HepG2 (cell line): ENCODE measurements around the gene E2F1. TPM values are rescaled to one million over a fixed set of nuclear protein-coding genes. Genes with fewer than 3 reads are reported as not detected.

ENCODE experiments used
- ATAC-seq: fragments of 200-7000 bp; cut with Tn5 transposase; 3 replicates; pipeline ENCODE4 v1.9.1; 2020; ENCODE audit warnings: mild to moderate bottlenecking, moderate library complexity
- BruUV-seq: library from RNA; stranded (reverse); fragments of 400-500 nt; replicated peaks from 2 replicates; lab custom pipeline; 2021; lab: Mats Ljungman, UMichigan
- CTCF ChIA-PET: fragments of 300-600 bp; formaldehyde crosslinking; extraction: SDS; loops from one replicate; lab custom pipeline; 2021; ENCODE audit warnings: low total read pairs, inconsistent platforms, low intra/inter-chr PET ratio; lab: Yijun Ruan, JAX
- POLR2A ChIA-PET: fragments of 350-600 bp; sonication (Branson Sonifier 250); formaldehyde crosslinking; loops from one replicate; lab custom pipeline; 2020; ENCODE audit warnings: antibody characterized with exemption, inconsistent platforms; lab: Yijun Ruan, JAX
- DNase-seq: peaks from one replicate; pipeline ENCODE4 v3.0.0-alpha.2; 2015; ENCODE audit warnings: low spot score
- FAIRE-seq: peaks from 3 replicates; lab custom pipeline; 2011; peaks lifted over from hg19 to GRCh38; lab: Jason Lieb, UNC
- H2AFZ ChIP-seq: one replicate; pipeline ENCODE4 v1.6.1; 2011; ENCODE audit warnings: low read length, inconsistent platforms
- H3K27ac ChIP-seq: fragments of 300-600 bp; 3 replicates; pipeline ENCODE4 v1.8.0; 2011; ENCODE audit warnings: mixed run types, mild to moderate bottlenecking, mixed read lengths, low read length, inconsistent platforms; ENCODE audit not compliant: insufficient read depth; ENCODE audit errors: extremely low read length
- H3K27me3 ChIP-seq, 2 experiments: fragments of 200-600 bp in 1 of 2; 2 replicates in 1 of 2; 3 replicates in 1 of 2; pipeline versions ENCODE4 v1.6.0 to v1.8.0; 2011; ENCODE audit warnings: low read length in 2 of 2, mild to moderate bottlenecking in 2 of 2, moderate library complexity in 2 of 2, inconsistent platforms in 1 of 2; ENCODE audit not compliant: insufficient read depth in 2 of 2, control insufficient read depth in 1 of 2
- H3K36me3 ChIP-seq, 2 experiments: fragments of 200-600 bp in 1 of 2; replicated peaks in 1 of 2; 2 replicates in 1 of 2; 3 replicates in 1 of 2; pipeline versions ENCODE4 v1.5.1 to v1.8.0; 2011; ENCODE audit warnings: low read length in 2 of 2, inconsistent platforms in 1 of 2; ENCODE audit not compliant: insufficient read depth in 2 of 2, control insufficient read depth in 1 of 2
- H3K4me1 ChIP-seq: 2 replicates; pipeline ENCODE4 v1.5.1; 2012; ENCODE audit warnings: low read length, inconsistent platforms; ENCODE audit not compliant: insufficient read depth
- H3K4me2 ChIP-seq: 2 replicates; pipeline ENCODE4 v1.6.0; 2011; ENCODE audit warnings: low read depth, low read length, inconsistent platforms
- H3K4me3 ChIP-seq, 3 experiments: fragments of 200-600 bp in 1 of 3; sonication (generic), shearing (Covaris generic) in 1 of 3; replicated peaks in 1 of 3; 2 replicates each; pipeline ENCODE4 v1.5.1; 2011 to 2016; ENCODE audit warnings: low read length in 3 of 3, inconsistent platforms in 2 of 3, low read depth in 2 of 3, mild to moderate bottlenecking in 2 of 3, control low read depth in 1 of 3, mixed read lengths in 1 of 3; ENCODE audit not compliant: insufficient read depth in 1 of 3
- H3K79me2 ChIP-seq: one replicate; pipeline ENCODE4 v1.6.1; 2011; ENCODE audit warnings: low read length, inconsistent platforms; ENCODE audit not compliant: insufficient read depth
- H3K9ac ChIP-seq: 2 replicates; pipeline ENCODE4 v1.6.0; 2011; ENCODE audit warnings: mild to moderate bottlenecking, low read depth, low read length, inconsistent platforms; ENCODE audit not compliant: insufficient read depth
- H3K9me3 ChIP-seq: 2 replicates; pipeline ENCODE4 v1.5.1; 2012; ENCODE audit warnings: mild to moderate bottlenecking, low read length
- H4K20me1 ChIP-seq: 2 replicates; pipeline ENCODE4 v1.6.0; 2011; ENCODE audit warnings: inconsistent platforms, mild to moderate bottlenecking, low read length, moderate library complexity; ENCODE audit not compliant: insufficient read depth
- ATF7 ChIP-seq, 2 experiments: fragments of 450-650 bp in 1 of 2; sonication (generic) in 1 of 2; formaldehyde crosslinking in 1 of 2; IDR thresholded peaks; 2 replicates each; pipeline versions ENCODE4 v1.4.0 to v1.6.1; 2016 to 2020; ENCODE audit warnings: antibody characterized with exemption in 1 of 2, mild to moderate bottlenecking in 1 of 2, missing genetic modification reagents in 1 of 2
- CBFB ChIP-seq: sonication (generic); formaldehyde crosslinking; IDR thresholded peaks from 2 replicates; pipeline ENCODE4 v1.4.0; 2020; ENCODE audit warnings: missing genetic modification reagents
- FOXA1 ChIP-seq, 2 experiments: fragments of 450-650 bp in 1 of 2; sonication (generic) in 1 of 2; formaldehyde crosslinking in 1 of 2; IDR thresholded peaks; 2 replicates each; pipeline versions ENCODE4 v1.4.0 to v1.6.1; 2016 to 2020; ENCODE audit warnings: missing genetic modification reagents in 1 of 2
- HIVEP1 ChIP-seq: sonication (generic); formaldehyde crosslinking; IDR thresholded peaks from 2 replicates; pipeline ENCODE4 v1.4.0; 2020; ENCODE audit warnings: mild to moderate bottlenecking, missing genetic modification reagents
- HMG20B ChIP-seq: conservative IDR thresholded peaks from 2 replicates; pipeline ENCODE4 v1.6.1; 2016; ENCODE audit warnings: missing genetic modification reagents, missing compliant biosample characterization
- HOXA9 ChIP-seq: sonication (generic); formaldehyde crosslinking; IDR thresholded peaks from 2 replicates; pipeline ENCODE4 v1.8.1; 2022; ENCODE audit warnings: missing genetic modification reagents, mild to moderate bottlenecking, moderate library complexity, borderline replicate concordance
- JUN ChIP-seq: sonication (generic); formaldehyde crosslinking; IDR thresholded peaks from 2 replicates; pipeline ENCODE4 v1.4.0; 2020; ENCODE audit warnings: mild to moderate bottlenecking, missing genetic modification reagents
- KDM1A ChIP-seq: IDR thresholded peaks from 2 replicates; pipeline ENCODE4 v1.6.1; 2016; ENCODE audit warnings: missing compliant biosample characterization
- NCOA5 ChIP-seq: sonication (generic); formaldehyde crosslinking; IDR thresholded peaks from 2 replicates; pipeline ENCODE4 v1.4.0; 2020; ENCODE audit warnings: missing genetic modification reagents
- POLR2AphosphoS5 ChIP-seq: IDR thresholded peaks from 2 replicates; pipeline ENCODE4 v1.6.1; 2012; ENCODE audit warnings: low read depth, low read length
- RORA ChIP-seq: sonication (generic); formaldehyde crosslinking; IDR thresholded peaks from 2 replicates; pipeline ENCODE4 v1.5.0; 2020; ENCODE audit warnings: mild to moderate bottlenecking, missing genetic modification reagents, moderate library complexity
- SOX13 ChIP-seq, 3 experiments: fragments of 450-650 bp in 1 of 3; sonication (generic) in 1 of 3; formaldehyde crosslinking in 1 of 3; IDR thresholded peaks in 2 of 3; conservative IDR thresholded peaks in 1 of 3; 2 replicates each; pipeline versions ENCODE4 v1.5.0 to v1.6.1; 2016 to 2020; ENCODE audit warnings: antibody characterized with exemption in 1 of 3, mild to moderate bottlenecking in 1 of 3, missing compliant biosample characterization in 1 of 3, missing genetic modification reagents in 1 of 3, moderate library complexity in 1 of 3
- STAG1 ChIP-seq: sonication (generic); formaldehyde crosslinking; IDR thresholded peaks from 2 replicates; pipeline ENCODE4 v1.4.0; 2020; ENCODE audit warnings: missing genetic modification reagents
- ZBTB7A ChIP-seq: sonication (generic); formaldehyde crosslinking; IDR thresholded peaks from 2 replicates; pipeline ENCODE4 v1.8.0; 2022; ENCODE audit warnings: mild to moderate bottlenecking, missing genetic modification reagents
- ZFP36 ChIP-seq: fragments of 150-350 bp; IDR thresholded peaks from 2 replicates; pipeline ENCODE4 v1.6.1; 2018; ENCODE audit warnings: borderline replicate concordance, low read length, low read depth; ENCODE audit not compliant: partially characterized antibody
- ZNF235 ChIP-seq: sonication (generic); formaldehyde crosslinking; IDR thresholded peaks from 2 replicates; pipeline ENCODE4 v1.8.1; 2023; ENCODE audit warnings: mild to moderate bottlenecking, missing genetic modification reagents, borderline replicate concordance
- ZNF256 ChIP-seq: sonication (generic); formaldehyde crosslinking; conservative IDR thresholded peaks from 2 replicates; pipeline ENCODE4 v1.4.0; 2020; ENCODE audit warnings: missing genetic modification reagents
- ZNF292 ChIP-seq: sonication (generic); formaldehyde crosslinking; IDR thresholded peaks from 2 replicates; pipeline ENCODE4 v1.8.1; 2022; ENCODE audit warnings: mild to moderate bottlenecking, low read depth, missing genetic modification reagents, borderline replicate concordance
- ZNF3 ChIP-seq: IDR thresholded peaks from 2 replicates; pipeline ENCODE4 v1.7.0; 2017; ENCODE audit warnings: inconsistent platforms
- WGBS: methylation state at CpG from one replicate; pipeline ENCODE4 v1.1.6; 2017; ENCODE audit warnings: low lambda C conversion rate; 5-methylcytosine and 5-hydroxymethylcytosine counted together
- in situ Hi-C: cut with HindIII; loops from 2 replicates; pipeline ENCODE4 v1.10.0; 2017; ENCODE audit warnings: low pct_unique_long_range_greater_than_20kb; ENCODE audit not compliant: extremely low pct_ligation_motif_present
- intact Hi-C: fragments of 100-400 bp; cut with micrococcal nuclease; formaldehyde crosslinking; loops from one replicate; pipeline ENCODE4 v1.10.0; 2022; ENCODE audit not compliant: unreplicated experiment
- polyA plus RNA-seq, 8 experiments: library from polyadenylated mRNA; depleted of rRNA in 3 of 8; stranded (reverse) in 7 of 8; unstranded in 1 of 8; fragments of >200 nt; fragmentation: Illumina TruSeq in 4 of 8; extraction: Trizol in 4 of 8; gene quantifications; 2 replicates each; pipeline versions ENCODE4 v1.2.1 to v1.2.3, GENCODE V29; 2011 to 2016; ENCODE audit warnings: low read depth in 4 of 8, missing spikeins in 1 of 8, mixed read lengths in 1 of 8; ENCODE audit not compliant: insufficient read depth in 1 of 8
- total RNA-seq, 5 experiments: library from RNA; depleted of rRNA; stranded (reverse); fragments of >200 nt; fragmentation: Illumina TruSeq; extraction: Trizol; gene quantifications; 2 replicates each; pipeline ENCODE4 v1.2.3, GENCODE V29; 2016; ENCODE audit warnings: low read depth in 1 of 5
- TF ChIP-seq, protein P1 (sequence below): sonication (generic); formaldehyde crosslinking; IDR thresholded peaks from 2 replicates; pipeline ENCODE4 v1.4.0; 2020; ENCODE audit warnings: missing genetic modification reagents
- TF ChIP-seq, protein P2 (sequence below): sonication (generic); formaldehyde crosslinking; IDR thresholded peaks from 2 replicates; pipeline ENCODE4 v1.5.0; 2020; ENCODE audit warnings: missing genetic modification reagents

E2F1 gene
- total and polyA plus RNA-seq, 2 of the 13 experiments (the other 11 are each of a cell fraction or from before 2014, with no cell fraction given) = 25.5 to 39.4 TPM

DNA sequence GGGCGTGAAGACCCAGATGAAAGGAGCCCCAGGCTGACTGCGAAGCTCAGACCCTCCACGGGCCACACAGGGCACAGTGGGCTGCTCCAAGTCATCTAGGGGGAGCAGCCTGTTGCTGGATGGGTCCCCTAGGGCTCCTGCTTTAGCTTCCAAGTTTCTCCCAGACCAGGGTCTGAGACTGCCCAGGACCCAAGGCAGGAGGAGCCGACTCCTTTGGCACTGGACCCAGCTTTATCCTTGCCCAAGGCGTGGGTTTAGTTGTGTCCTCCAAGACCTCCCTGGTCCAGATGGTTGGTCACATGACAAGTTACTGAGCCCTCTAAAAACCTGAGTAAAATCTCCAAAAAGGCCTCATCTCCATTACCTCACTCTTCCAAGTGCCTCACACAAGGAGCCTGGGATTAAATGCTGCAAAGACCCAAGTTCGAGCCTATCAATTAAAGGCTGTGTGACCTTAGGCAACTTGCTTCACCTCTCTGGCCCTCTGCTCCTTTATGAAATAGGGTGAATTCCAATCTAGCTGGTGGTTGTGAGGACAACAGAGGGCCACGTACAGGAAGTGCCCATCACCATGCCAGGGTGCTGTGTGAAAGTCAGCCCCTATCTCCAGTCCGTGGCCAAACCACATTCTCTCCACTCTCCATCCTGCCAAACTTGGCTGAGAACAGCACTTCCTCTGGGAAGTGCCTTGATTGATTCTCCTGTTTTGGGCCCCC lies 14.5 kb downstream of the E2F1 start (continued):
- no peak for TF ChIP-seq ZNF292 (CRISPR knock-in tag)
- no peak for TF ChIP-seq JUN (CRISPR knock-in tag)
- no peak for TF ChIP-seq ATF7 (IDR thresholded peaks at IDR 0.05)
- no peak for TF ChIP-seq ATF7 (CRISPR knock-in tag; IDR thresholded peaks at IDR 0.05)
- TF ChIP-seq ZBTB7A (CRISPR knock-in tag) = 0 out of 2 replicates have a peak, but pooled peaks have one; percentile 21
- 0 out of 2 replicates have a peak, but pooled peaks have one; percentile 21 for TF ChIP-seq ZNF235 (CRISPR knock-in tag)
- TF ChIP-seq HOXA9 (CRISPR knock-in tag) = no peak
- TF ChIP-seq CBFB = no peak
- TF ChIP-seq RORA = no peak
- TF ChIP-seq ZFP36 = peak; percentile 6
- TF ChIP-seq, protein P1, sequence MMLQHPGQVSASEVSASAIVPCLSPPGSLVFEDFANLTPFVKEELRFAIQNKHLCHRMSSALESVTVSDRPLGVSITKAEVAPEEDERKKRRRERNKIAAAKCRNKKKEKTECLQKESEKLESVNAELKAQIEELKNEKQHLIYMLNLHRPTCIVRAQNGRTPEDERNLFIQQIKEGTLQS = no peak
- TF ChIP-seq KDM1A (CRISPR knock-in tag) = peak; percentile 68; the same call in 1 of the 2 replicates

DNA sequence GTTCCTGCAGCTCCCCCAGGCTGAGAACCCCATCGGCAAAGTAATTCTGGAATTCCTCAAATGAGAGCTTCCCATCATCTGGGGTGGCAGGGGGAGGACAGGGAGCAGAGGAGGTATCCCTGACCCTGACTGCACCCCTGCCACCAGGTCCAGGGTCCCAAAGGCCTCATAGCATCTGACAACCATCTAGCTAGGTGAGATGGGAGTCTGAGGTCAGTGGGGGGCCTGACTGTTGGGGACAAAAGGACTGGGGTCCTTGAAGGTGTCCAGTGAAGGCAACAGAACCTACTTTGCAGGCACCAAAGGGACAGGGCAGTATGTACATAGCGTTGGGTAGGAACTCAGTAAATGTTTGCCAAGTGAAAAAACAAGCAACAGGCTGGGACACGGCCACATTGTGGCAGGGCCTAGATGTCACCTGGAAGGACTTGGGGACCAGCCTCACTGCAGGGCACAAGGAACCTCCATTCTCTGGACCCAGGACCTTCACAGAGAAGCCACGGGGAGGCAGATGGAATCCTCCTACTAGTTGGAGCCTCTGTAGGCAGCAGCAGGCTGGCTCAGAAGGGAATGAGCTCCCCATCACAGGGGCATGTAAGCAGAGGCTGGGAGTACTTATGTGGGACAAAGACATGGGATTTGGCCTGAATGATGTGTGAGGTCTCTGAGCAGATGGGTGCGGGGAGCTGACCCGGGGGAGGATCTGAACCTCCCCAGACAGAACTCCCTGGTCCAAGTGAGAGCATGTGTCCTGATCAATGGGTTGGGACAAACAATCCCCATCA lies 15.3 kb downstream of the E2F1 start:
- H3K27ac ChIP-seq = no peak overlapping the region
- no peaks in the 10 kb centered on the region for H3K9me3 ChIP-seq
- no TSS peak for BruUV-seq
- no peak overlapping the region for H2AFZ ChIP-seq
- WGBS = 75% methylated on average over 6 of the region's 6 CpGs
- CTCF ChIA-PET = no interaction called here
- no peak overlapping the region for H3K4me3 ChIP-seq
- peaks cover 48% of the 10 kb centered on the region for H3K4me1 ChIP-seq
- H3K79me2 ChIP-seq = peaks cover 24% of the 10 kb centered on the region
- H3K27me3 ChIP-seq = peaks cover 0 to 3% of the 10 kb centered on the region in 2 experiments; a peak in 1 of 5 replicates
- peak overlapping the region; percentile 83; the same call in 1 of the 2 replicates for H3K4me2 ChIP-seq
- H3K9ac ChIP-seq = peak overlapping the region; percentile 7; the same call in 1 of the 2 replicates
- DNase-seq (no peak), FAIRE-seq (no peak), ATAC-seq (no peak)
- POLR2A ChIA-PET = no interaction called here
- H4K20me1 ChIP-seq = 0 out of 2 replicates have a peak, but pooled peaks cover 3% of the 10 kb centered on the region
- peaks cover 19 to 41% of the 10 kb centered on the region in 2 experiments for H3K36me3 ChIP-seq
- in situ Hi-C loops = no loop called here
- intact Hi-C loops = loop anchor here (5.0 kb wide), 2 partner anchors 61 to 326 kb away; partner anchors contain the start of gene ZNF341
- TF ChIP-seq HIVEP1 (no peak), ZNF256 (0 out of 2 replicates have a peak, but pooled peaks have one; percentile 41), HMG20B (CRISPR knock-in tag) (no peak), POLR2AphosphoS5 (0 out of 2 replicates have a peak, but pooled peaks have one; percentile 17), FOXA1 (IDR thresholded peaks at IDR 0.05) (no peak), FOXA1 (CRISPR knock-in tag; IDR thresholded peaks at IDR 0.05) (peak; percentile 67; the same call in 1 of the 2 replicates), SOX13 (IDR thresholded peaks at IDR 0.05) (no peak), SOX13 (CRISPR knock-in tag; conservative IDR thresholded peaks at IDR 0.05 in 1 of 2, IDR thresholded peaks at IDR 0.05 in 1 of 2) (0 out of 4 replicates have a peak, but pooled peaks of 1 of the 2 experiments have one; percentile 19), ZNF3 (peak; percentile 34; the same call in 1 of the 2 replicates), STAG1 (CRISPR knock-in tag) (0 out of 2 replicates have a peak, but pooled peaks have one; percentile 10), NCOA5 (0 out of 2 replicates have a peak, but pooled peaks have one; percentile 60)
- TF ChIP-seq, protein P2, sequence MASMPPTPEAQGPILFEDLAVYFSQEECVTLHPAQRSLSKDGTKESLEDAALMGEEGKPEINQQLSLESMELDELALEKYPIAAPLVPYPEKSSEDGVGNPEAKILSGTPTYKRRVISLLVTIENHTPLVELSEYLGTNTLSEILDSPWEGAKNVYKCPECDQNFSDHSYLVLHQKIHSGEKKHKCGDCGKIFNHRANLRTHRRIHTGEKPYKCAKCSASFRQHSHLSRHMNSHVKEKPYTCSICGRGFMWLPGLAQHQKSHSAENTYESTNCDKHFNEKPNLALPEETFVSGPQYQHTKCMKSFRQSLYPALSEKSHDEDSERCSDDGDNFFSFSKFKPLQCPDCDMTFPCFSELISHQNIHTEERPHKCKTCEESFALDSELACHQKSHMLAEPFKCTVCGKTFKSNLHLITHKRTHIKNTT (CRISPR knock-in tag) = no peak
